ENCODE measurements around the gene RASSF4. TPM values are rescaled to one million over a fixed set of nuclear protein-coding genes. Genes with fewer than 3 reads are reported as not detected.
A peak's percentile ranks its signal among the peaks of the same experiment; 100 is the strongest.

The RASSF4 gene
- total and polyA plus RNA-seq, 12 donors: 41.2 to 120 (median 79.9) TPM

GRCh38 chr10:44962870-44963738 lies 3.5 kb downstream of the RASSF4 start:
- Histone ChIP-seq H3K9me3 (no peaks in the 10 kb centered on the region), H3K36me3 (no peaks in the 10 kb centered on the region), H3K27ac (peak overlapping the region; percentile 86 to 98 (median 92)), H3K4me1 (peaks cover 42 to 94% (median 91%) of the 10 kb centered on the region in 9 donors), H3K4me3 (peak overlapping the region in 8 of 10 donors; percentile 7 to 92 (median 70)), H3K27me3 (no peaks in the 10 kb centered on the region)
- ATAC-seq (peak in 2 of 8 donors; percentile 11), DNase-seq (peak in 1 of 2 donors; percentile 22)
- peak in 6 of 9 donors; percentile 17 to 43 (median 34) for TF ChIP-seq CTCF (IDR thresholded peaks at IDR 0.05)
- intact Hi-C loops (cut with DNase I): no loop called here
- WGBS, 2 donors: 56 to 67% methylated on average over 19 of the region's 19 CpGs

- Histone ChIP-seq H3K9me3 (no peaks in the 10 kb centered on the region), H3K27me3 (no peaks in the 10 kb centered on the region), H3K27ac (peak overlapping the region; percentile 86 to 98 (median 92)), H3K4me3 (peak overlapping the region in 7 of 10 donors; percentile 19 to 92 (median 68)), H3K4me1 (peaks cover 44 to 94% (median 93%) of the 10 kb centered on the region in 9 donors), H3K36me3 (peaks cover 0 to 2% (median 0%) of the 10 kb centered on the region in 9 donors)
- DNase-seq (peak; percentile 65 to 83), ATAC-seq (peak; percentile 8 to 80 (median 43))
- no peak for TF ChIP-seq CTCF (IDR thresholded peaks at IDR 0.05)
- WGBS, 2 donors: 30 to 38% methylated on average over 15 of the region's 15 CpGs
- intact Hi-C loops (cut with DNase I): no loop called here
Measured at GRCh38 chr10:44963772-44964633, 4.4 kb downstream of the RASSF4 start.

- Histone ChIP-seq H3K36me3 (peaks cover 0 to 13% (median 0%) of the 10 kb centered on the region in 9 donors), H3K9me3 (no peaks in the 10 kb centered on the region), H3K27ac (peak overlapping the region; percentile 86 to 98 (median 92)), H3K4me1 (peaks cover 50 to 100% (median 100%) of the 10 kb centered on the region in 9 donors), H3K4me3 (no peak overlapping the region), H3K27me3 (no peaks in the 10 kb centered on the region)
- DNase-seq: peak in 1 of 2 donors; percentile 1
- intact Hi-C loops (cut with DNase I): no loop called here
- WGBS, 2 donors: 88 to 93% methylated on average over 1 of the region's 1 CpG
- ATAC-seq: no peak
- no peak for TF ChIP-seq CTCF (IDR thresholded peaks at IDR 0.05)
Measured at GRCh38 chr10:44965104-44965503, 5.5 kb downstream of the RASSF4 start.

GRCh38 chr10:44965651-44966097 lies 6.1 kb downstream of the RASSF4 start:
- Histone ChIP-seq H3K4me3 (no peak overlapping the region), H3K27me3 (no peaks in the 10 kb centered on the region), H3K9me3 (no peaks in the 10 kb centered on the region), H3K27ac (peak overlapping the region; percentile 86 to 98 (median 92)), H3K36me3 (peaks cover 0 to 18% (median 2%) of the 10 kb centered on the region in 9 donors), H3K4me1 (peaks cover 50 to 100% (median 96%) of the 10 kb centered on the region in 9 donors)
- TF ChIP-seq CTCF (IDR thresholded peaks at IDR 0.05): peak in 7 of 9 donors; percentile 10 to 39 (median 19)
- WGBS, 2 donors: 49 to 57% methylated on average over 6 of the region's 6 CpGs
- peak in 1 of 2 donors; percentile 44 for DNase-seq
- ATAC-seq: peak in 6 of 8 donors; percentile 6 to 48 (median 26)
- intact Hi-C loops (cut with DNase I): no loop called here

Data from heart right ventricle (tissue), 16 donors.